Endothelial cell of hepatic sinusoid (primary cell): Measurements from ENCODE around the gene RGS19.
"Not testable (repeated sequence)": the region's sequence is repeated elsewhere in the genome, so short reads cannot be mapped to it uniquely, and the experiment has no call there.

Experiments
- in situ Hi-C: cut with HindIII; loops from 2 replicates; pipeline ENCODE4 v1.10.0; 2017; ENCODE audit warnings: low sequenced_read_pairs

Gene RGS19

GRCh38 chr20:64095927-64096326 lies 16.6 kb upstream of the RGS19 start:
- in situ Hi-C loops, result no loop called here

- in situ Hi-C loops, result no loop called here
Observed at GRCh38 chr20:64095455-64095854, 16.1 kb upstream of the RGS19 start.

- in situ Hi-C loops, result no loop called here
Observed at GRCh38 chr20:64093013-64093503, 13.7 kb upstream of the RGS19 start.

GRCh38 chr20:64092258-64093012 lies 13.1 kb upstream of the RGS19 start:
- in situ Hi-C loops, result no loop called here

- in situ Hi-C loops, result no loop called here
Observed at GRCh38 chr20:64091770-64092169, 12.5 kb upstream of the RGS19 start.

- in situ Hi-C loops, result no loop called here
Observed at GRCh38 chr20:64091340-64091739, 12.0 kb upstream of the RGS19 start.

GRCh38 chr20:64090165-64090564 lies 10.8 kb upstream of the RGS19 start:
- in situ Hi-C loops, result no loop called here

GRCh38 chr20:64088586-64088985 lies 9.3 kb upstream of the RGS19 start:
- in situ Hi-C loops, result not testable (repeated sequence)

- in situ Hi-C loops, result not testable (repeated sequence)
Observed at GRCh38 chr20:64087226-64087825, 8.0 kb upstream of the RGS19 start.

- in situ Hi-C loops, result no loop called here
Observed at GRCh38 chr20:64086801-64087200, 7.5 kb upstream of the RGS19 start.

GRCh38 chr20:64084685-64085152 lies 5.4 kb upstream of the RGS19 start:
- in situ Hi-C loops, result no loop called here

GRCh38 chr20:64083804-64084684 lies 4.7 kb upstream of the RGS19 start, which contains the start of gene LKAAEAR1:
Gene LKAAEAR1 (minus strand): TSS chr20:64084398. CDS start chr20:64084219, 179 bp downstream.
- in situ Hi-C loops, result no loop called here

GRCh38 chr20:64083378-64083803 lies 4.1 kb upstream of the RGS19 start:
- in situ Hi-C loops, result no loop called here

- in situ Hi-C loops, result no loop called here
Observed at GRCh38 chr20:64082820-64083377, 3.6 kb upstream of the RGS19 start.

- in situ Hi-C loops, result no loop called here
Observed at GRCh38 chr20:64082126-64082731, 2.9 kb upstream of the RGS19 start.

GRCh38 chr20:64081624-64081964 lies 2.3 kb upstream of the RGS19 start:
- in situ Hi-C loops, result no loop called here

GRCh38 chr20:64080813-64081623 lies 1.7 kb upstream of the RGS19 start:
- in situ Hi-C loops, result no loop called here

- in situ Hi-C loops, result no loop called here
Observed at GRCh38 chr20:64080013-64080812, 895 bp upstream of the RGS19 start, which contains the start of gene OPRL1. Gene OPRL1 (plus strand): TSS chr20:64080082. CDS start chr20:64092721, 12,639 bp downstream.

- in situ Hi-C loops, result no loop called here
Observed at GRCh38 chr20:64078934-64079272, 415 bp downstream of the RGS19 start.
